A673 (cell line): ENCODE measurements around the gene GAS6.

ENCODE experiments used
- EZH2 ChIP-seq: fragments of 200-600 bp; sonication (generic); IDR thresholded peaks from 2 replicates; pipeline ENCODE4 v1.6.1; 2017; ENCODE audit warnings: borderline replicate concordance, low read depth, mild to moderate bottlenecking, mixed read lengths, antibody characterized with exemption, low read length; ENCODE audit not compliant: poor library complexity, severe bottlenecking
- TF ChIP-seq, protein P1 (sequence below): fragments of 300-800, 200-600 bp; sonication (generic); conservative IDR thresholded peaks from 2 replicates; pipeline ENCODE4 v1.5.1; 2017; ENCODE audit warnings: low read depth, mild to moderate bottlenecking, antibody characterized with exemption, low read length, moderate library complexity, mixed read lengths

- TF ChIP-seq, protein P1, sequence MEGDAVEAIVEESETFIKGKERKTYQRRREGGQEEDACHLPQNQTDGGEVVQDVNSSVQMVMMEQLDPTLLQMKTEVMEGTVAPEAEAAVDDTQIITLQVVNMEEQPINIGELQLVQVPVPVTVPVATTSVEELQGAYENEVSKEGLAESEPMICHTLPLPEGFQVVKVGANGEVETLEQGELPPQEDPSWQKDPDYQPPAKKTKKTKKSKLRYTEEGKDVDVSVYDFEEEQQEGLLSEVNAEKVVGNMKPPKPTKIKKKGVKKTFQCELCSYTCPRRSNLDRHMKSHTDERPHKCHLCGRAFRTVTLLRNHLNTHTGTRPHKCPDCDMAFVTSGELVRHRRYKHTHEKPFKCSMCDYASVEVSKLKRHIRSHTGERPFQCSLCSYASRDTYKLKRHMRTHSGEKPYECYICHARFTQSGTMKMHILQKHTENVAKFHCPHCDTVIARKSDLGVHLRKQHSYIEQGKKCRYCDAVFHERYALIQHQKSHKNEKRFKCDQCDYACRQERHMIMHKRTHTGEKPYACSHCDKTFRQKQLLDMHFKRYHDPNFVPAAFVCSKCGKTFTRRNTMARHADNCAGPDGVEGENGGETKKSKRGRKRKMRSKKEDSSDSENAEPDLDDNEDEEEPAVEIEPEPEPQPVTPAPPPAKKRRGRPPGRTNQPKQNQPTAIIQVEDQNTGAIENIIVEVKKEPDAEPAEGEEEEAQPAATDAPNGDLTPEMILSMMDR = no peak
- no peak for TF ChIP-seq EZH2
Measured at GRCh38 chr13:113808058-113808834, 55.6 kb downstream of the GAS6 start.
